ENCODE measurements around the gene ZPBP2.
A peak's percentile ranks its signal among the peaks of the same experiment; 100 is the strongest.

The ZPBP2 gene, protein sequence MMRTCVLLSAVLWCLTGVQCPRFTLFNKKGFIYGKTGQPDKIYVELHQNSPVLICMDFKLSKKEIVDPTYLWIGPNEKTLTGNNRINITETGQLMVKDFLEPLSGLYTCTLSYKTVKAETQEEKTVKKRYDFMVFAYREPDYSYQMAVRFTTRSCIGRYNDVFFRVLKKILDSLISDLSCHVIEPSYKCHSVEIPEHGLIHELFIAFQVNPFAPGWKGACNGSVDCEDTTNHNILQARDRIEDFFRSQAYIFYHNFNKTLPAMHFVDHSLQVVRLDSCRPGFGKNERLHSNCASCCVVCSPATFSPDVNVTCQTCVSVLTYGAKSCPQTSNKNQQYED

DNA sequence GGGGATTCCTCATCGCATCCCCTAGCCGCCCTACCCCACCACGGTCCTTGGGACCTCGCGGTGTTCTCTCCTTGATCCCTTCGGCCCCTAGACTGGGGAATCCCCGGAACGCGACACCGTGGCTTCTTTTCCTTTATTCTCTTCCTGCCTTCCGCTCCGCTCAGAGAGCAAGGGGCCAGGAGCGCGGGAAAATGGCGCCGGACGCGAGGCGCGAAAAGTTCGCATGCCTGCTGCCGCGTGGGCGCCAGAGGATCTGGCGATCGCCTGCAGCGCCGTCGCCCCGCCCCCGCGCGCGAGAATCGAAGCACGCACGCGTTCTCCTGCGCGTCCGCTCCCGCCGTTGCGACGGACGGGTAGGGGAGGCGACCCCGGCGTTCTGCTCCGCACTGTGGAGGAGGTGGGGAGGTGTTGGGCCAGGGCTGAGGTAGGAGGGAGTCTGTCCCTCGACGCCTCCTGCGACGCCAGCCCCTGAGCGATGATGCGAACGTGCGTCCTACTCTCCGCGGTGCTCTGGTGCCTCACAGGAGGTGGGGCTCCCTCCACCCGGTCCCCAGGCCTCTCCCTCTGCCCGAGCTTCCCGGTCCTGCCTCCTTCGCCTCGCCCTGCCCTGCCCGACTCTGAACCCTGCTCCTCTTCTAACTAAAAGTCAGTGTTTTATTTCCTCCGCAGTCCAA, at the start of gene ZPBP2:
TSS of gene ZPBP2 (plus strand) at position 323 of the 674 bp plus-strand sequence. CDS start at position 476, 153 bp downstream.
- FAIRE-seq = no peak

DNA sequence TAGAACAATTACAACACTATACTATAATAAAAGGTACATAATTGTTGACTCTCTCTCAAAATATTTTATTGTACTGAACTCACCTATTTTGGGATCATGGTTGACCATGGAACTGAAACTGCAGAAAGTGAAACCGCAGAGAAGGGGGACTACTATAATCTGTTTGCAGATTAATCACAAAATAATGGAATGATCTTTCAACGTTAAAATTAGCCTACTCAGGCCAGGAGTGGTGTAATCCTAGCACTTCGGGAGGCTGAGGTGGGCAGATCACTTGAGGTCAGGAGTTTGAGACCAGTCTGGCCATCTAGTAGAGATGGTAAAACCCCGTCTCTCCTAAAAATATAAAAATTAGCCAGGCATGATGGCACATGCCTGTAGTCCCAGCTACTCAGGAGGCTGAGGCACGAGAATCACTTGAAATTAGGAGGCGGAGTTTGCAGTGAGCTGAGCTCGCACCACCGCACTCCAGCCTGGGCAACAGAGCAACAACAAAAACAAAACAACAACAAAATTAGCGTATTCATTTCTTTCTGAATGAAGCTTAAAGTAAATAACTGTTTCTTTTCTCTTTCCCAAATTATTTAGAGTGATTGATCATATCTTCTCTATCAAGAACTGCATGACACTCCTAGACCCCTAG, 49.5 kb upstream of the ZPBP2 start:
- FAIRE-seq = no peak

DNA sequence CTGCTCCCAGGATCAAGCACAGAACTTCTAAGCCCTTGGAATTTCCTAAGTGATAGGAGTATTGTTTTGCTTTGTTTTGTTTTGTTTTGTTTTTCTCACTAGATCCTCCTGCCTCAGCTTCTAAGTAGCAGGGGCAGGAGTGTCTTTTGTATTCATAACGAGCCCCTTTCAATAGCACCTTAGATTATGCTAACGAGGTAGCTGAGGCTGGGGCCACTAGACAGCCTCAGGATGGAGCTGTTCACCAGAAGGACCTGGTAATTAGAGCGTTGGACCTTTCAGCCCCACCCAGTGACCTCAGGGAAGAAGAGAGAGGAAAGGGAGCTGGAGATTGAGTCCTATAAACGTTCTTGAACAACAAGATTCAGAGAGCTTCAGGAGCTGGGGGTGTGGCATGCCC, 47.5 kb upstream of the ZPBP2 start:
- no peak for FAIRE-seq

DNA sequence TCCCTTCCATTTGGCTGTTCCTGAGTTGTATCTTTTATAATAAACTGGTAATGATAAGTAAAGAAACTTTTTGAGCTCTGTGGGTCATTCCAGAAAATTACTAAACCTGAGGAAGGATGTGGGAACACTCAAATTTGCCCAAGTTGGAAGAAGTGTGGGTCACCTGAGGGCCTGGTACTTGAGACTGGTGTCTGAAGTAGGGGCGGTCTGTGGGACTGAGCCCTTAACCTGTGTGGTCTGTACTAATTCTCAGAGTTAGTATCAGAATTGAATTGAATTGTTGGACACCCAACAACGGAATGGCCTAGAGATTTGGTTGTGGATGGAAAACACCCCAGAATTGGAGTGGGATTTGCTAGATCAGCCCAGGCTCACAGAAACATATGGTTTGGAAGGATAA, 47.0 kb upstream of the ZPBP2 start:
- no peak for FAIRE-seq

DNA sequence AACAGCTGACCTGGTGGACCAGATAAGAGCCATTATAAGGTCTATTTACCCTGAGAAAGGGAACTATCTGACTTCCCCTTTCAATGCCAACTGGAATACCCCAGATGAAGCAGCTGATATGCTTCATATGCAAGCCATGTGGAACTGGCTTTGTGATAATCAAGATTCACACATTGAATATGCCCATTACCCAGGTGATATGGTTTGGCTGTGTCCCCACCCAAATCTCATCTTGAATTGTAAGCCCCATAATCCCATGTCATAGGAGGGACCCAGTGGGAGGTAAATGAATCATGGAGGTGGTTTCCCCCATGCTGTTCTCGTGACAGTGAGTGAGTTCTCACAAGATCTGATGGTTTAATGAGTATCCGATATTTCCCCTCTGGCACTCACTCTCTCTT, 46.0 kb upstream of the ZPBP2 start:
- no peak for FAIRE-seq

DNA sequence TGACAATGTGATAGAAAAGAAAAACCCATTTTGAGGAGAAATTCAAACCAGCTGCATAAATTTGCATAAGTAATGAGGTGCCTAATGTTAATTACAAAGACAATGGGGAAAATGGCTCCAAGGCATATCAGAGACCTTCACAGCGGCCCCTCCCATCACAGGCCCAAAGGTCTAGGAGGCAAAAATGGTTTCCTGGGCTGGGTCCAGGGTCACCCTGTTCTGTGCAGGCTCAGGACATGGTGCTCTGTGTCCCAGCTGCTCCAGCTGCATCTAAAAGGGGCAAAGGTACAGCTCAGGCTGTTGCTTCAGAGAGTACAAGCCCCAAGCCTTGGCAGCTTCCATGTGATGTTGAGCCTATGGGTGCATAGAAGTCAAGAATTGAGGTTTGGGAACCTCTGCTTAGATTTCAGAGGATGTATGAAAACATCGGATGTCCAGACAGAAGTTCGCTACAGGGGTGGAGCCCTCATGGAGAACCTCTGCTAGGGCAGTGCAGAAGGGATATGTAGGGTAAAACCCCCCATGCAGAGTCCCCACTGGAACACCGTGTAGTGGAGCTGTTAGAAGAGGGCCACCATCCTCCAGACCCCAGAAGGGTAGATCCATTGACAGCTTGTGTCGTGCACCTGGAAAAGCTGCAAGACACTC, 44.5 kb upstream of the ZPBP2 start:
- FAIRE-seq = no peak

DNA sequence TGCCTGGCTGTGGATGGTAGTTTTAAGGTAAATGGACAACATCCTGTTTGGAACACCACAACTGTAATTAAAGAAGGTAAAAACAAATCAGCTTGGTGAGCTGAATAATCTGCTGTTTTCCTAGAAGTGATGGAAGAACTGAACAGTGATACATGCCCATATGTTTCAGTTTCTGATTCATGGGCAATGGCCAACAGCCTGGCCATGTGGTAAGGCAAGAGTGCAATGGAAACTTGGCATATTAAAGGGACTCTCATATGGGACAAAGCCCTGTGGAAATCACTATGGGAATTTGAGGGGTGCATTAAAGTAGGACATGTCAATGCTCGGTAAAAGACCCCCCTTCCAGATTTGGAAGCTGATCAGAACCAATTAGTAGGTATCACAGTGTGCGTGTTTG, 41.7 kb upstream of the ZPBP2 start:
- FAIRE-seq = no peak

DNA sequence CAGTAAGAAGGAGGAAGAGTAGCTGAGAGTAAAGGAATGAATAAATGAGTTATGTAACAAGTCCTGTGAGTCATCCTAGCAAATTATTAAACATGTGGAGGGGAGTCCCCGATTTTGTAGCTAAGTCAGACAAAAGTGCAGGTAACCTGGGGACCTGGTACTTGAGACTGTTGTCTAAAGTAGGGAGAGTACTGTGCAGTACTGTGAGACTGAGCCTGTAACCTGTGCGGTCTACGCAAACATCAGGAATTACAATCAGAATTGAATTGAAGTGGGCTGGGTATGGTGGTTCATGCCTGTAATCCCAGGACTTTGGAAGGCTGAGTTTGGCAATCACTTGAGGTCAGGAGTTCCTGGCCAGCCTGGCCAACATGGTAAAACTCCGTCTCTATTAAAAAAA, 39.6 kb upstream of the ZPBP2 start:
- FAIRE-seq = no peak

DNA sequence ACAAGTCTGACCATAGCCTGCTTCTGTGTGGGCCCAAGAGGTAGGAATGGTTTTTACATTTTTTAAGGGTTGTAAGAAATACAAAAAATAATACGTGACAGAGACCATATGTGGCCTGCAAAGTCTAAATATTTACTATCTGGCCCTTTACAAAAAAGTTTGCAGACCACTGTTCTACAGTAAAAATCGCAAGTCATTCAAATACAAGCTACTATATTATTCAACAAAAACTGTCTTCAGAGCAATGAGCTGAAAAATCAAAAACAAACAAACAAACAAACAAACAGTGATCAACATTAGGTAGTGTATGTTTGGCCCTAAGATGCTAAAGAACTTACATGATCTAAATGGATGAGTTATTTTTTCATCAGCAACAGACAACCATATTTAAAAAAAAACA, 36.4 kb upstream of the ZPBP2 start:
- no peak for FAIRE-seq

DNA sequence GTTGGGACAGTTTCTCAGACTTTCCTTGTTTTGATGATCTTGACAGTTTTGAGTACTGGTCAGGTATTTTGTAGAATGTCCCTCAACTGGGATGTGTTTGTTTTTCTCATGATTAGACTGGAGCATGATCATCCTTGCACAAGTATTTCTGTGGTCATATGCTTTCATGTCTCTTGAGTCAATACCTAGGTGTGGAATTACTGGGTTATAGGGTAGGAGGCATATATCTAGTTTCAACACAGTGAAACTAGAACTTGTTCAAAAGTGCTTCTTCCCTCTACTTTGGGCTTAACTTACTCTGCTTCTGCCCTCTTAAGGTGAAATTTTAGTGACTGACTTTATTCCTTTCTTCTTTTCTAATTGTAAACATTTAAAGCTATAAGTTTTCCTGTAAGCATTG, 34.0 kb upstream of the ZPBP2 start:
- no peak for FAIRE-seq

DNA sequence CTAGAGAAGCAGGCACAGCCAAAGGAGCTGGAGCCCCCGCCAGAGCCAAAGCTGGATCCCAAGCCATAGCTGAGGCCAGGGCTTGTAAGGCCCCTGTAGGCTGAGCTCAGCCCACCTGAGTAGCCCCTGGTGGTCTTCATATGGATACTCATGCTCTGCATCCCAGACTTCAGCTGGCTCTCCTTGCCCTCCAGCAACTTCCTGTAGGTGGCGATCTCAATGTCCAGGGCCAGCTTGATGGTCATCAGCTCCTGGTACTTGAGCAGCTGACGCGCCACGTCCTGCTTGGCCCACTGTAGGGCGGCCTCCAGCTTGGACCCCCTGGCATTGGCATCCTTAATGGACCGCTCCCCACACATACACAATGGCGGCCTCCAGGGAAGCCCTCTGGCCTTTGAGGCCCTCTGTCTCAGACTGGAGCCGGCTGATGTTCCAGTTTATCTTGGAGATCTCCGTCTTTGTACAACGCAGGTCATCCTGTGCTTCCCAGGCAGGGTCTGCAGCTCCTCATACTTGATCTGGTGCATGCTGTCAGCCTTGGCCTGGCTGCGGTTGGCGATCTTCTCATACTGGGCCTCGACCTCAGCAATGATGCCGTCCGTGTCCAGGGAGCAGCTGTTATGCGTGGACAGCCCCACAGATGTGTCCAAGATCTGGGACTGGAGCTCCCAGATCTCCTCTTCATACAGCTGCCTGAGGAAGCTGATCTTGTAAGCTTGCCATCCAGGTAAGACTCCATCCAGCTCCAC, 32.8 kb upstream of the ZPBP2 start:
- no peak for FAIRE-seq

DNA sequence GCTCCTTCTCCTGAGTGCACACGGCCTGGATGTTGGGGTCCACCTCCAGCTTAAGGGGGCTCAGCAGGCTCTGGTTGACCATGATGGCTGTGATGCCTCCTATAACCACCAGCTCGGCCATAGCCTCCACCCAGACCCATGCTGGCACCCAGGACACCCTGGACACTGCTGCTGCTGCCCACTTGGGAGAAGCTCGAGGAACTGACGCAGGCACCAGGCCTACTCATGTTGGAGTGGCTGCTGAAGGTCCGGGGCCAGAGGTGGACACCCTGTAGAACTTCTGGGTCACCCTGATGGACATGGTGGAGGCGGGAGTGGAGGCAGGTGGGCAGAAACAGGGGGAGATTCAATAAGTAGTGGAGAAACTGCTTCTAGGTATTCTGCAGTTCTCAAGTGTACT, 31.9 kb upstream of the ZPBP2 start:
- FAIRE-seq = no peak

DNA sequence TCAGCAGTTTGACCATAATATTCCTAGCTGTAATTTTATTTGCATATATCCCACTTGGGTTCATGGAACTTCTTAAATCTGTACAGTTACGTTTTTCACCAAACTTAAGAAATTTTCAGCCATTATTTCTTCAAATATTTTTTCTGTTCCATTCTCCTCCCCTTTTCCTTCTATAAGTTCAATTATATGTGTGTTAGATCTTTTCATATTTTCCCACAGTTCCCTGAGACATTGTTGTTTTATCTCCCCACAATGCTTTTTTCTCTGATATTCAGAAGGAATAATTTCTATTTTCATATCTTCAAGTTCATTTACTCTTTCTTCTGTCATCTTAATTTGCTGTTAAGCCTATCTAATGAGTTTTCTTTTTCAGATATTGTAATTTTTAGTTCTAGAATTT, 29.9 kb upstream of the ZPBP2 start:
- no peak for FAIRE-seq

DNA sequence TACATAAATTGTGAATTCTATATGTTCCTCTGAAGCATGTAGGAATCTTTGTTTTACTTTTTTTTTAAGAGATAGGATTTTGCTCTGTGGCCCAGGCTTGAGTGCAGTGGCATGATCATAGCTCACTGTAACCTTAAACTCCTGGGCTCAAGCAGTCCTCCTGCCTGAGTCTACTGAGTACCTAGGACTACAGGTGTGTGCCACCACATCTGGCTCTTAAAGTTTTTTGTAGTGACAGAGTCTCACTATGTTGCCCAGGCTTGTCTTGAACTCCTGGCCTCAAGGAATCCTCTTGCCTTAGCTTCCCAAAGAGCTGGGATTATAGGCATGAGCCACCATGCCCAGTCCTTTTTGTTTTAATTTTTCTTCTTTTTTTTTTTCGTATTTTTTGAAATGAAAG, 29.2 kb upstream of the ZPBP2 start:
- FAIRE-seq = no peak

DNA sequence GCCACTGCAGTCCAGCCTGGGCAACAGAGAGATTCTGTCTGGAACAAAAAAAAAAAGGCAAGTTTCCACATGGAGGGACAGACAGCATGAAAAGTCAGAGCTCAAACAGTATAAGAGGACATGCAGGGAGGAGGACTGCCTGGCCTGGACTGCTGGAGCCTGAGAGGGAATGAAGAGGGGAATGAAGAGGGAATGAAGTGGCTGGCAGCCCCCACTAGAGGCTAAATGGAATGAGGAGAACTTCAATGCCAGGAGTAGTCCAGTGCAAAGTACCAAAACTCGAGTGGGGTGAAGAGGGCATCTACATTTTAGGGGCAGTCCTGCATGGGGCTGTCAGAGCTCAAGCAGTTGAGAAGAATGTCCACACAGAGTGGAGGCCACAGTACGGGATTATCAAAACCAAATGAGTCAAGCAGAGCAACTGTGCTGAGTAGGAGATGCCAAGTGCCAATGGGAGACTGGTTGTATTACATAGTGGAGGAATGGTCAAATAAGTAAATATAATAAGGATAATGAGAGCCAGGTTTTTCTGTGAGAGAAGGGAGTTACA, 26.8 kb upstream of the ZPBP2 start:
- FAIRE-seq = no peak

DNA sequence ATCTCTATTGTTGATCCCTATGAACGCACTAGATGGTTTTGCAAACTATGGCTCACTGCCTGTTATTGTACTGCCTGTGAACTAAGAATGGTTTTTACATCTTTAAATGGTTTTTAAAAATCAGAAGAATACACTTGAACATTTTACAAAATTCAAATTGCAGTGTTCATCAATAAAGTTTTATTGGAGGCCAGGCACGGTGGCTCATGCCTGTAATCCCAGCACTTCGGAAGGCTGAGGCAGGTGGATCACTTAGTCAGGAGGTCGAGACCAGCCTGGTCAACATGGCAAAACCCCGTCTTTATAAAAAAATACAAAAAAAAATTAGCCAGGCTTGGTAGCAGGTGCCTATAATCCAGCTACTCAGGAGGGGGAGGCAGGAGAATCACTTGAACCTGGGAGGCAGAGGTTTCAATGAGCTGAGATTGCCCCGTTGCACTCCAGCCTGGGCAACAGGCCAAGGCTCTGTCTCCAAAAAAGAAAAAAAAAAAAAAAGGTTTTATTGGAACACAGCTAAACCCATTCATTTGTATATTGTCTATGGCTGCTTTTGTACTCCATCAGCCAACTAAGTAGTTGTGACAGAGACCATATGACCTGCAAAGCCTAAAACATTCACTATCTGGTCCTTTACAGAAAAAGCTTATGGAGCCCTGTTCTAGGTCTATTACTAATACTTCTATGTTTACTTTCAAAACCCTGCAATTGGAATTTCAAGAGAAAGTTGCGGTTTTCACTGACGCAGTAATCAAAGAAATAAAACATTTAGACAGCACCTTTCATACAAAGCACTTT, 22.8 kb upstream of the ZPBP2 start:
- no peak for FAIRE-seq

DNA sequence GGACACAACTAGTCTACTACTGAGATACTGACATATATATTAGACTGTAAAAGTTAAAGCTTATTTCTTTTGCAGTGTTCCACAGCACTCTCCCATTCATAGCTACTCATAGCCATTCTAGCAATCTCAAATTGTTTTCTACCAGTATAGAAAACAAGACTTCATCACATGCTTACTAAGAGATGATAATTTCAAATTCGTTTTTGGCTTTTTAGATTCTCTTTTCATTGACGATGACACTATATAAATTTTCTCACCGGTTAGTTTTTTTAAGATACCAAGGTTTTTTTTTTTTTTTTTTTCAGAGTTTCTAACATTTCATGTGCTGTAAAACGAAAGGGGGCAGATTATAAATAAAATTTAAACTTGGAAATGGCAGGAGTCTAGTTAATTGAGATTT, 21.8 kb upstream of the ZPBP2 start:
- FAIRE-seq = no peak

DNA sequence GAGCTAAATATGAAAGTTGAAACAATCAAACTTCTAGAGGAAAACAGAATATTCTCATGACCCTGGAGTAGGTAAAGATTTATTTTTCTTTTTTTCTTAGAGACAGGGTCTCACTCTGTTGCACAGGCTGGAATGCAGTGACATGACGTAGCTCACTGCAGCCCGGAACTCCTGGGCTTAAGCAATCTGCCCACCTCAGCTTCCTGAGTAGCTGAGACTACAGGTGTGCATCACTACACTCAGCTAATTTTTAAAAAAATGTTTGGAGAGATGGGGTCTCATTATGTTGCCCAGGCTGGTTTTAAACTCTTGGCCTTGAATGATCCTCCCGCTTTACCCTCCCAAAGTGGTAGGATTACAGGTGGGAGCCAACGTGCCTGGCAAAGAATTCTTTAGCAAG, 19.4 kb upstream of the ZPBP2 start:
- no peak for FAIRE-seq

DNA sequence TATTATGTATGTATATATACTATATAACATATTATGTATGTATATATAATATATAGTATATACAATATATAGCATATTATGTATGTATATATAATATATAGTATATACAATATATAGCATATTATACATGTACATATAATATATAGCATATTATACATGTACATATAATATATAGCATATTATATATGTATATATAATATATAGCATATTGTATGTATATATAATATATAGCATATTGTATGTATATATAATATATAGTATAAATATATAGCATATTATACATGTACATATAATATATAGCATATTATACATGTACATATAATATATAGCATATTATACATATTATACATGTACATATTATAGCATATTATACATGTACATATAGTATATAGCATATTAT, 17.8 kb upstream of the ZPBP2 start:
- peak; percentile 97 for FAIRE-seq

DNA sequence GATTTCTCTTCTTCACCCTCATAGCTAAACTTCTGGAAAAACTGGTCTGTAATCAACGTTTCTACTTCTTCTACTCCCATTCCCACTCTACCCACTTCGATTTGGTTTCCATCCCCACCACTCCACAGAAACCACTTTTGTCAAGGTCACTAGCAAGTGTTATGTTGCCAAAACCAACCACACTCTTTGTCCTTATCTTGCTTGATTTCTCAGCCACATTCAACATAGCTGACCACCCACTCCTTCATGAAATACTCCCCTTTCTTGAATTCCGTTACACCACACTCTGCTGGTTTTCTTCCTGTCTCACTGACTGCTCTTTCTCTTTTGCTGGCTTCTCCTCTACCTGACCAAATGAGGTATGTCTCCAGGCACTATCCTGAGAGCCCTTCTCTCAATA, 15.8 kb upstream of the ZPBP2 start:
- no peak for FAIRE-seq

DNA sequence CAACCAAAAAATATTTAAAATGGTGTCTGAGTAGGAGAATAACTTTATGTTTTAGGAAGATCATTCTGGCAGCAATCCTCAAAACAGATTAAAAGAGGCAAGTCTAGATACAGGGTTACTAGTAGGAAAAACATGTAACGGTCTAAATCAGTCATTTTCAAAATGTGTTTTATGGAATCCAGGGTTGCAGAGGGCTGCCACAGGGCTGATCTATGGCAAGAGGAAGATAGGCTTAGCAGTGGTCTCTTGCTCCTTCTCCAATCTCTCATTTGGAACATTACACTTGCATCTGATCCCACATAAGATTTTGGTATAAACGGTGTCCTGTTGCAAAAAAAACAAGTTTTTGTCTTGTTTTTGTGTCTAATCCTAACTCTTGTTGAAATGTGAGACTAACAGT, 13.1 kb upstream of the ZPBP2 start:
- no peak for FAIRE-seq

Measured in endometrium (tissue), 2 donors.